Nephron (organoid): ENCODE measurements around the gene MGAT4C.

Source experiments
- H3K27ac Mint-ChIP-seq, 3 experiments: 2 replicates each; pipeline ENCODE4 v1.8.0; 2020; ENCODE audit warnings: mixed read lengths in 3 of 3, mild to moderate bottlenecking in 2 of 3, moderate library complexity in 1 of 3
- H3K27me3 Mint-ChIP-seq: 2 replicates; pipeline ENCODE4 v1.8.0; 2021; ENCODE audit warnings: low read depth, mild to moderate bottlenecking, moderate library complexity, mixed read lengths
- H3K36me3 Mint-ChIP-seq: 2 replicates; pipeline ENCODE4 v1.8.0; 2020; ENCODE audit warnings: low read depth, mixed read lengths
- H3K4me1 Mint-ChIP-seq: 2 replicates; pipeline ENCODE4 v1.8.0; 2020; ENCODE audit warnings: mixed read lengths
- H3K4me3 Mint-ChIP-seq, 3 experiments: 2 replicates each; pipeline ENCODE4 v1.8.0; 2020; ENCODE audit warnings: mild to moderate bottlenecking in 3 of 3, mixed read lengths in 3 of 3, moderate library complexity in 2 of 3
- H3K9me3 Mint-ChIP-seq: 2 replicates; pipeline ENCODE4 v1.8.0; 2020; ENCODE audit warnings: mixed read lengths
- CTCF ChIP-seq, 3 experiments: fragments of 200-600 bp; sonication (generic); IDR thresholded peaks; one replicate each; pipeline ENCODE4 v1.5.0; 2021; ENCODE audit warnings: antibody characterized with exemption in 3 of 3; ENCODE audit not compliant: unreplicated experiment in 3 of 3

The MGAT4C gene

GRCh38 chr12:86148071-86148470, 108.1 kb downstream of the MGAT4C start:
- no peak overlapping the region for H3K4me3 Mint-ChIP-seq
- H3K9me3 Mint-ChIP-seq: no peaks in the 10 kb centered on the region
- H3K4me1 Mint-ChIP-seq: no peaks in the 10 kb centered on the region
- no peak for TF ChIP-seq CTCF (IDR thresholded peaks at IDR 0.05; ENCODE audit: unreplicated experiment in 3 of 3)
- no peaks in the 10 kb centered on the region for H3K27me3 Mint-ChIP-seq
- H3K27ac Mint-ChIP-seq: no peak overlapping the region
- no peaks in the 10 kb centered on the region for H3K36me3 Mint-ChIP-seq

- Mint-ChIP-seq H3K4me1 (no peaks in the 10 kb centered on the region), H3K9me3 (no peaks in the 10 kb centered on the region), H3K36me3 (no peaks in the 10 kb centered on the region), H3K27ac (no peak overlapping the region), H3K4me3 (no peak overlapping the region), H3K27me3 (no peaks in the 10 kb centered on the region)
- TF ChIP-seq CTCF (IDR thresholded peaks at IDR 0.05; ENCODE audit: unreplicated experiment in 3 of 3): no peak
These were observed 111.0 kb downstream of the MGAT4C start for GRCh38 chr12:86145156-86145555.

GRCh38 chr12:86143162-86143561, 113.0 kb downstream of the MGAT4C start:
- no peak for TF ChIP-seq CTCF (IDR thresholded peaks at IDR 0.05; ENCODE audit: unreplicated experiment in 3 of 3)
- H3K27ac Mint-ChIP-seq: no peak overlapping the region
- H3K27me3 Mint-ChIP-seq: no peaks in the 10 kb centered on the region
- no peaks in the 10 kb centered on the region for H3K9me3 Mint-ChIP-seq
- no peaks in the 10 kb centered on the region for H3K36me3 Mint-ChIP-seq
- no peak overlapping the region for H3K4me3 Mint-ChIP-seq
- H3K4me1 Mint-ChIP-seq: no peaks in the 10 kb centered on the region

- Mint-ChIP-seq H3K9me3 (no peaks in the 10 kb centered on the region), H3K27me3 (no peaks in the 10 kb centered on the region), H3K27ac (no peak overlapping the region), H3K4me3 (no peak overlapping the region), H3K36me3 (no peaks in the 10 kb centered on the region), H3K4me1 (no peaks in the 10 kb centered on the region)
- TF ChIP-seq CTCF (IDR thresholded peaks at IDR 0.05; ENCODE audit: unreplicated experiment in 3 of 3): no peak
These were observed 116.5 kb downstream of the MGAT4C start for GRCh38 chr12:86139671-86140070.

GRCh38 chr12:86138770-86139169, 117.4 kb downstream of the MGAT4C start:
- no peak for TF ChIP-seq CTCF (IDR thresholded peaks at IDR 0.05; ENCODE audit: unreplicated experiment in 3 of 3)
- Mint-ChIP-seq H3K4me1 (no peaks in the 10 kb centered on the region), H3K27ac (no peak overlapping the region), H3K36me3 (no peaks in the 10 kb centered on the region), H3K27me3 (no peaks in the 10 kb centered on the region), H3K4me3 (no peak overlapping the region), H3K9me3 (no peaks in the 10 kb centered on the region)

- Mint-ChIP-seq H3K27ac (peak overlapping the region in 1 of 3 experiments; percentile 19), H3K4me3 (no peak overlapping the region), H3K27me3 (no peaks in the 10 kb centered on the region), H3K36me3 (no peaks in the 10 kb centered on the region), H3K9me3 (no peaks in the 10 kb centered on the region), H3K4me1 (no peaks in the 10 kb centered on the region)
- TF ChIP-seq CTCF (IDR thresholded peaks at IDR 0.05; ENCODE audit: unreplicated experiment in 3 of 3): no peak
These were observed 118.3 kb downstream of the MGAT4C start for GRCh38 chr12:86137936-86138335.
